Natural killer cell (primary cell): ENCODE measurements around the gene COL25A1. TPM values are rescaled to one million over a fixed set of nuclear protein-coding genes. Genes with fewer than 3 reads are reported as not detected.

ENCODE experiments used
- ATAC-seq, 3 donors: fragments of 150-1000 bp in 2 of 3; fragments of 200-7000 bp in 1 of 3; cut with Tn5 transposase; 1 replicate in 1 of 3; 2 replicates in 2 of 3; pipeline ENCODE4 v1.10.0; 2021; ENCODE audit warnings: mild to moderate bottlenecking in 2 of 3, moderate library complexity in 2 of 3
- DNase-seq, 2 donors: peaks; one replicate each; pipeline versions ENCODE4 v3.0.0 to v3.0.0-alpha.2; 2013 to 2021; ENCODE audit warnings: mixed read lengths in 1 of 2
- H3K27ac ChIP-seq: one replicate; pipeline ENCODE4 v1.5.1; 2013; ENCODE audit warnings: mild to moderate bottlenecking, low read length
- H3K27me3 ChIP-seq: one replicate; pipeline ENCODE4 v1.6.1; 2013; ENCODE audit warnings: low read length; ENCODE audit not compliant: control insufficient read depth, insufficient read depth
- H3K36me3 ChIP-seq: one replicate; pipeline ENCODE4 v1.6.1; 2013; ENCODE audit warnings: low read length; ENCODE audit not compliant: control insufficient read depth, insufficient read depth
- H3K4me1 ChIP-seq: one replicate; pipeline ENCODE4 v1.6.1; 2013; ENCODE audit warnings: low read length; ENCODE audit not compliant: control insufficient read depth, insufficient read depth
- H3K4me3 ChIP-seq: one replicate; pipeline ENCODE4 v1.5.1; 2013; ENCODE audit warnings: low read length
- H3K9me3 ChIP-seq: one replicate; pipeline ENCODE4 v1.6.1; 2013; ENCODE audit warnings: low read length; ENCODE audit not compliant: control insufficient read depth, insufficient read depth
- H3K27ac Mint-ChIP-seq, 2 donors: one replicate each; pipeline ENCODE4 v1.8.0; 2022; ENCODE audit warnings: mild to moderate bottlenecking in 2 of 2, mixed read lengths in 2 of 2, moderate library complexity in 1 of 2
- H3K27me3 Mint-ChIP-seq, 2 donors: one replicate each; pipeline ENCODE4 v1.8.0; 2022; ENCODE audit warnings: low read depth in 2 of 2, mixed read lengths in 2 of 2
- H3K36me3 Mint-ChIP-seq: one replicate; pipeline ENCODE4 v1.8.0; 2022; ENCODE audit warnings: mixed read lengths
- H3K4me1 Mint-ChIP-seq, 2 donors: one replicate each; pipeline ENCODE4 v1.8.0; 2022; ENCODE audit warnings: mixed read lengths in 2 of 2
- H3K4me3 Mint-ChIP-seq: one replicate; pipeline ENCODE4 v1.8.0; 2022; ENCODE audit warnings: mild to moderate bottlenecking, moderate library complexity, mixed read lengths
- H3K9me3 Mint-ChIP-seq, 2 donors: one replicate each; pipeline ENCODE4 v1.8.0; 2022; ENCODE audit warnings: mixed read lengths in 2 of 2
- CTCF ChIP-seq: fragments of 200-600 bp; IDR thresholded peaks from one replicate; pipeline ENCODE4 v1.8.0; 2022; ENCODE audit warnings: antibody characterized with exemption
- WGBS: methylation state at CpG from one replicate; pipeline ENCODE4 v1.1.7; 2013; ENCODE audit warnings: missing lambda C conversion rate; ENCODE audit not compliant: insufficient coverage; 5-methylcytosine and 5-hydroxymethylcytosine counted together
- intact Hi-C: fragments of 100-400 bp; cut with micrococcal nuclease; formaldehyde crosslinking; loops from one replicate; pipeline ENCODE4 v1.14.2; 2022
- total RNA-seq, 4 donors: library from RNA; stranded (reverse); fragments of 120-200 nt in 1 of 4; gene quantifications; one replicate each; pipeline versions ENCODE4 v1.2.3 to v1.2.4, GENCODE V29; 2013 to 2022

COL25A1 gene
- total RNA-seq, 3 donors from 2014 or later (not counting 1 experiment from before 2014, with no cell fraction given) = 0.08 TPM; not detected in 2

- intact Hi-C loops = no loop called here
- no peaks in the 10 kb centered on the region for H3K36me3 Mint-ChIP-seq
- no peaks in the 10 kb centered on the region for H3K36me3 ChIP-seq
- H3K9me3 Mint-ChIP-seq = no peaks in the 10 kb centered on the region
- H3K4me3 ChIP-seq = no peak overlapping the region
- ATAC-seq (no peak), DNase-seq (no peak)
- H3K4me3 Mint-ChIP-seq = no peak overlapping the region
- H3K27ac Mint-ChIP-seq = no peak overlapping the region
- no peak overlapping the region for H3K27ac ChIP-seq
- no peak for TF ChIP-seq CTCF
- WGBS = 100% methylated on average over 1 of the region's 3 CpGs
- H3K27me3 ChIP-seq = no peaks in the 10 kb centered on the region
- H3K27me3 Mint-ChIP-seq = peaks cover 0 to 3% of the 10 kb centered on the region in 2 donors
- no peaks in the 10 kb centered on the region for H3K9me3 ChIP-seq
- no peaks in the 10 kb centered on the region for H3K4me1 Mint-ChIP-seq
- no peaks in the 10 kb centered on the region for H3K4me1 ChIP-seq
Observed at GRCh38 chr4:108933046-108933445, 369.4 kb downstream of the COL25A1 start.

GRCh38 chr4:108931926-108932325, 370.5 kb downstream of the COL25A1 start:
- intact Hi-C loops = no loop called here
- no peak overlapping the region for H3K27ac Mint-ChIP-seq
- no peak for ATAC-seq
- Histone ChIP-seq H3K36me3 (no peaks in the 10 kb centered on the region), H3K27me3 (no peaks in the 10 kb centered on the region), H3K27ac (no peak overlapping the region), H3K4me1 (no peaks in the 10 kb centered on the region), H3K9me3 (no peaks in the 10 kb centered on the region), H3K4me3 (no peak overlapping the region)
- no peaks in the 10 kb centered on the region for H3K4me1 Mint-ChIP-seq
- DNase-seq = no peak
- H3K9me3 Mint-ChIP-seq = no peaks in the 10 kb centered on the region
- peaks cover 0 to 3% of the 10 kb centered on the region in 2 donors for H3K27me3 Mint-ChIP-seq
- no CpG with 5 or more reads among the region's 1 CpG for WGBS
- no peak for TF ChIP-seq CTCF
- no peak overlapping the region for H3K4me3 Mint-ChIP-seq
- H3K36me3 Mint-ChIP-seq = no peaks in the 10 kb centered on the region

- H3K36me3 Mint-ChIP-seq = no peaks in the 10 kb centered on the region
- Histone ChIP-seq H3K4me3 (no peak overlapping the region), H3K27ac (no peak overlapping the region), H3K27me3 (no peaks in the 10 kb centered on the region), H3K4me1 (no peaks in the 10 kb centered on the region), H3K36me3 (no peaks in the 10 kb centered on the region), H3K9me3 (no peaks in the 10 kb centered on the region)
- ATAC-seq (no peak), DNase-seq (no peak)
- TF ChIP-seq CTCF = no peak
- intact Hi-C loops = no loop called here
- H3K27me3 Mint-ChIP-seq = peaks cover 0 to 3% of the 10 kb centered on the region in 2 donors
- no peak overlapping the region for H3K4me3 Mint-ChIP-seq
- H3K4me1 Mint-ChIP-seq = no peaks in the 10 kb centered on the region
- no peak overlapping the region for H3K27ac Mint-ChIP-seq
- no peaks in the 10 kb centered on the region for H3K9me3 Mint-ChIP-seq
Observed at GRCh38 chr4:108930186-108930585, 372.3 kb downstream of the COL25A1 start.

- H3K36me3 Mint-ChIP-seq = no peaks in the 10 kb centered on the region
- no peaks in the 10 kb centered on the region for H3K9me3 Mint-ChIP-seq
- Histone ChIP-seq H3K27ac (no peak overlapping the region), H3K4me3 (no peak overlapping the region), H3K9me3 (no peaks in the 10 kb centered on the region), H3K27me3 (no peaks in the 10 kb centered on the region), H3K36me3 (no peaks in the 10 kb centered on the region), H3K4me1 (no peaks in the 10 kb centered on the region)
- intact Hi-C loops = no loop called here
- H3K27me3 Mint-ChIP-seq = peaks cover 0 to 6% of the 10 kb centered on the region in 2 donors
- no peak for TF ChIP-seq CTCF
- H3K4me1 Mint-ChIP-seq = no peaks in the 10 kb centered on the region
- ATAC-seq = no peak
- WGBS = 88% methylated on average over 3 of the region's 3 CpGs
- H3K27ac Mint-ChIP-seq = no peak overlapping the region
- DNase-seq = no peak
- no peak overlapping the region for H3K4me3 Mint-ChIP-seq
Observed at GRCh38 chr4:108926781-108927180, 375.7 kb downstream of the COL25A1 start.
